Transverse colon (tissue), 4 donors: ENCODE data around the gene DENND1A.

Experiments
- CTCF ChIP-seq, 5 experiments: fragments of 200-600 bp in 3 of 5; fragments of 450-650 bp in 2 of 5; sonication (generic) in 3 of 5; IDR thresholded peaks; 1 replicate in 2 of 5; 2 replicates in 3 of 5; pipeline ENCODE4 v1.5.1; 2016 to 2017; ENCODE audit warnings: antibody characterized with exemption in 5 of 5, inconsistent platforms in 3 of 5, mild to moderate bottlenecking in 2 of 5, moderate library complexity in 1 of 5
- EP300 ChIP-seq: sonication (generic); formaldehyde crosslinking; IDR thresholded peaks from one replicate; pipeline ENCODE4 v1.6.1; 2017; ENCODE audit warnings: antibody characterized with exemption, low read depth
- POLR2A ChIP-seq: fragments of 450-650 bp; IDR thresholded peaks from one replicate; pipeline ENCODE4 v1.6.1; 2016; ENCODE audit warnings: antibody characterized with exemption, mild to moderate bottlenecking, moderate library complexity
- POLR2AphosphoS5 ChIP-seq, 3 donors: sonication (generic); formaldehyde crosslinking; IDR thresholded peaks; one replicate each; pipeline ENCODE4 v1.6.1; 2016; ENCODE audit warnings: antibody characterized with exemption in 3 of 3

GRCh38 chr9:123678878-123679329 lies 251.0 kb downstream of the DENND1A start:
- no peak for TF ChIP-seq CTCF (IDR thresholded peaks at IDR 0.05)
- TF ChIP-seq EP300, result no peak
- TF ChIP-seq POLR2AphosphoS5 (IDR thresholded peaks at IDR 0.05), result no peak
- no peak for TF ChIP-seq POLR2A
